ENCODE data around the gene LRP8. TPM values are rescaled to one million over a fixed set of nuclear protein-coding genes. Genes with fewer than 3 reads are reported as not detected.

Gene LRP8
- total and polyA plus RNA-seq, 2 donors (not counting 3 experiments of a cell fraction or from before 2014, with no cell fraction given): 40.9 to 62.2 TPM

DNA sequence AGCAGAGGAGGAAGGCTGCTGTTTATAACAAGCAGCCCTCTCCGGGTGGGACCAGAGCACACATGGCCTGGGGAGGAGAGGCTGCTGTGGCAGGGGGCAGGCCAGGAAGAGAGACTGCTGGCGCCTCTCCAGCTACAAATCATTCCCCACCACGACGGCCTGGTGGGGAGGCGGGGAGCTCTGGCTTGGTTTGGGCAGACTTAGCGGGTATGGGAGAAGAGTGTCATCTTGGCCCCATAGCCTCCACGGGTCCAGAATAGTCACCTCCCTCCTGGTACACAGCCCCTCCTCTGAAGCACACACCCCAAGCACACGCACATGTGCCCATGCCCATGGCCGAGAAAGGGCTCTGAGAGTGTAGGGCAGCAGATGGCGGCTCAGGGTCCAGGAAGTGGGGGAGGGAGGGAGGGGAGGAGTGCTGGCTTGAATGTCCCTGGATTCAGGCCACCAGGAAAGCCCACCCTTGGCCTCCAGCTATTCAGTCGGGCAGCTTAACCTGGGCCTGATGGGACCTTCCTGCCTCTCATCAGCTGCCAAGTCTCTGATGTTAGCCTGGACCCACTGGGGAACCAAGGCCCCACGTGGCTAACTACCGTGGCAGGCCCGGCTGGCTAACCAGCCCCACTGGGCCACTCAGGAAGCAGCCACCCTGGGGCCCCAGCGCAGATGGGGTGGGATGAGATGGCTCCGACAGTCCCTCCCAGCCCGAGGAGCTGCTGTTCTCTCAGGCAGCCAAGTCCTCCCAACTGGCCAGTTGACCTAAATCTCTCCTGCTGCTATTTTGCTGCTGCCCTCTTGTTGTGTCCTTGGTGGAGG lies 10.9 kb downstream of the LRP8 start:
- no peaks in the 10 kb centered on the region for H3K4me1 ChIP-seq (ENCODE audit: control insufficient read depth, extremely low read depth, insufficient read depth, low read length)
- POLR2A ChIA-PET: interaction anchor here (0.6 to 0.7 kb wide), 2 partner anchors 57 to 578 kb away, joined by 3 to 4 read pairs; no protein-coding TSS in a partner anchor
- dilution Hi-C loops (cut with MboI; ENCODE audit: extremely low pct_ligation_motif_present, low sequenced_read_pairs): no loop called here

More for the DNA sequence above, 10.9 kb downstream of the LRP8 start:
- Histone ChIP-seq H3K27me3 (ENCODE audit: control insufficient read depth in 2 of 2, insufficient read depth in 2 of 2, low read length in 2 of 2) (no peaks in the 10 kb centered on the region), H3K27ac (ENCODE audit: insufficient read depth, low read depth, low read length) (no peak overlapping the region), H4K20me1 (replicated peaks; ENCODE audit: control insufficient read depth, extremely low read depth, insufficient read depth, low read length) (no peaks in the 10 kb centered on the region), H3K79me2 (ENCODE audit: control insufficient read depth, insufficient read depth, low read length) (peaks cover 72% of the 10 kb centered on the region), H3K36me3 (ENCODE audit: control insufficient read depth in 2 of 2, extremely low read depth in 1 of 2, insufficient read depth in 2 of 2, low read length in 2 of 2) (no peaks in the 10 kb centered on the region), H3K9ac (replicated peaks; ENCODE audit: extremely low read depth, insufficient read depth, low read length) (no peak overlapping the region), H3K4me2 (ENCODE audit: insufficient read depth, low read length) (no peak overlapping the region), H3K9me1 (replicated peaks; ENCODE audit: control insufficient read depth, extremely low read depth, insufficient read depth, low read length) (no peaks in the 10 kb centered on the region), H3K4me3 (replicated peaks in 1 of 3; ENCODE audit: insufficient read depth in 1 of 3, low read depth in 1 of 3, low read length in 3 of 3) (no peak overlapping the region), H3K9me3 (replicated peaks; ENCODE audit: control insufficient read depth, insufficient read depth, low read length) (no peaks in the 10 kb centered on the region), H2AFZ (ENCODE audit: low read depth, low read length) (no peak overlapping the region)
- TF ChIP-seq CTCF (IDR thresholded peaks at IDR 0.05; ENCODE audit: extremely low read depth in 1 of 2, insufficient read depth in 1 of 2, low read depth in 1 of 2, low read length in 2 of 2) (no peak), POLR2A (IDR thresholded peaks at IDR 0.05; ENCODE audit: low read depth, low read length) (no peak), JUN (IDR thresholded peaks at IDR 0.05; ENCODE audit: borderline replicate concordance, insufficient read depth, insufficient read length, low read depth) (no peak), POLR2AphosphoS5 (IDR thresholded peaks at IDR 0.05; ENCODE audit: insufficient read depth, low read depth, low read length) (no peak), MYC (IDR thresholded peaks at IDR 0.05; ENCODE audit: low read depth, low read length) (no peak), EZH2 (IDR thresholded peaks at IDR 0.05; ENCODE audit: borderline replicate concordance, low read depth, low read length, severe bottlenecking) (no peak), FOS (IDR thresholded peaks at IDR 0.05; ENCODE audit: borderline replicate concordance, insufficient read depth, low read length) (no peak), GATA2 (IDR thresholded peaks at IDR 0.05; ENCODE audit: insufficient read depth, insufficient read length, low read depth, low read length) (no peak)
- TF ChIP-seq, protein P1, sequence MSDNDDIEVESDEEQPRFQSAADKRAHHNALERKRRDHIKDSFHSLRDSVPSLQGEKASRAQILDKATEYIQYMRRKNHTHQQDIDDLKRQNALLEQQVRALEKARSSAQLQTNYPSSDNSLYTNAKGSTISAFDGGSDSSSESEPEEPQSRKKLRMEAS (IDR thresholded peaks at IDR 0.05; ENCODE audit: insufficient read depth, insufficient read length): no peak
- intact Hi-C loops (cut with micrococcal nuclease): loop anchor here (1.0 kb wide), 1 partner anchor 24 kb away; no protein-coding TSS in a partner anchor
- CTCF ChIA-PET: interaction anchor here (0.9 to 2.9 kb wide), 5 partner anchors 7 to 169 kb away, joined by 3 to 13 read pairs (median 3); no protein-coding TSS in a partner anchor
- BruUV-seq (replicated peaks): no TSS peak
- DNase-seq (ENCODE audit: low read depth, low spot score): no peak
- FAIRE-seq: no peak
